MCF 10A (cell line): ENCODE measurements around the gene IRAK3. TPM values are rescaled to one million over a fixed set of nuclear protein-coding genes. Genes with fewer than 3 reads are reported as not detected.
A peak's percentile ranks its signal among the peaks of the same experiment; 100 is the strongest.

Experiments used
- Bru-seq: library from RNA; stranded (reverse); fragments of 400-500 nt; gene quantifications from one replicate; lab custom pipeline; 2021; lab: Mats Ljungman, UMichigan
- BruChase-seq, 2 experiments: library from RNA; stranded (reverse); fragments of 400-500 nt; gene quantifications; one replicate each; lab custom pipeline; 2021; lab: Mats Ljungman, UMichigan
- BruUV-seq: library from RNA; stranded (reverse); fragments of 400-500 nt; replicated peaks from 2 replicates; lab custom pipeline; 2021; lab: Mats Ljungman, UMichigan
- CTCF ChIA-PET: fragments of 300-600 bp; sonication (Branson Sonifier 250); formaldehyde crosslinking; extraction: SDS; loops from one replicate; lab custom pipeline; 2021; ENCODE audit warnings: antibody characterized with exemption, inconsistent platforms; lab: Yijun Ruan, JAX
- POLR2A ChIA-PET: fragments of 300-600, 350-650 bp; sonication (Branson Sonifier 250); formaldehyde crosslinking; extraction: SDS; loops from one replicate; lab custom pipeline; 2020; ENCODE audit warnings: antibody characterized with exemption, inconsistent platforms; lab: Yijun Ruan, JAX
- DNase-seq: peaks from one replicate; pipeline ENCODE4 v3.0.0-alpha.2; 2018; ENCODE audit not compliant: unreplicated experiment
- H3K27ac Mint-ChIP-seq: one replicate; pipeline ENCODE4 v1.8.0; 2022; ENCODE audit warnings: mild to moderate bottlenecking, low read depth, mixed read lengths; ENCODE audit not compliant: unreplicated experiment
- H3K27me3 Mint-ChIP-seq: one replicate; pipeline ENCODE4 v1.8.0; 2022; ENCODE audit warnings: mixed read lengths; ENCODE audit not compliant: insufficient read depth, unreplicated experiment
- H3K36me3 Mint-ChIP-seq: one replicate; pipeline ENCODE4 v1.8.0; 2022; ENCODE audit warnings: mild to moderate bottlenecking, moderate library complexity, mixed read lengths; ENCODE audit not compliant: insufficient read depth, unreplicated experiment
- H3K4me1 Mint-ChIP-seq: one replicate; pipeline ENCODE4 v1.8.0; 2022; ENCODE audit warnings: mixed read lengths; ENCODE audit not compliant: insufficient read depth, unreplicated experiment
- H3K4me3 Mint-ChIP-seq: one replicate; pipeline ENCODE4 v1.8.0; 2022; ENCODE audit warnings: mild to moderate bottlenecking, moderate library complexity, mixed read lengths; ENCODE audit not compliant: unreplicated experiment
- H3K9me3 Mint-ChIP-seq: one replicate; pipeline ENCODE4 v1.8.0; 2022; ENCODE audit warnings: mixed read lengths; ENCODE audit not compliant: unreplicated experiment
- CTCF ChIP-seq: fragments of 200-600 bp; IDR thresholded peaks from one replicate; pipeline ENCODE4 v1.8.0; 2022; ENCODE audit warnings: antibody characterized with exemption, mild to moderate bottlenecking; ENCODE audit not compliant: unreplicated experiment
- intact Hi-C: fragments of 100-400 bp; cut with micrococcal nuclease; formaldehyde crosslinking; loops from 2 replicates; pipeline ENCODE4 v1.14.1; 2022
- long read RNA-seq: library from polyadenylated mRNA; stranded (forward); transcript quantifications from one replicate; pipeline ENCODE4 v2.0.0, GENCODE V29; 2022
- total RNA-seq: library from RNA; stranded (reverse); gene quantifications from 2 replicates; pipeline ENCODE4 v1.2.3, GENCODE V29; 2022

Gene IRAK3
- 0.05 TPM in 1 of 2 replicates, not detected in the other for total RNA-seq
- Bru-seq, nascent RNA, result percentile 13 among the genes with signal in this experiment
- BruChase-seq, experiment 1, labeled RNA remaining after a 6-hour chase, result percentile 13 among the genes with signal in this experiment
- percentile 14 among the genes with signal in this experiment for BruChase-seq, experiment 2, labeled RNA remaining after a 2-hour chase
- long read RNA-seq, partial matches to known transcripts, result 0 of 1 reads
- long read RNA-seq, other reads (novel, unspliced or antisense), result 1 of 1 reads

- Mint-ChIP-seq H3K27ac (no peak within 1 kb of the TSS), H3K27me3 (peaks cover 30% of the 10 kb centered on the region), H3K9me3 (peaks cover 10% of the 10 kb centered on the region), H3K4me1 (no peaks in the 10 kb centered on the region), H3K36me3 (no peaks in the 10 kb centered on the region), H3K4me3 (no peak within 1 kb of the TSS)
- DNase-seq, result no peak
- BruUV-seq, result no TSS peak
- intact Hi-C loops, result no loop called here
- ChIA-PET POLR2A (no interaction called here), CTCF (no interaction called here)
- no peak for TF ChIP-seq CTCF
Measured at GRCh38 chr12:66188584-66189485, at the start of gene IRAK3. IRAK3 (plus strand) TSS chr12:66189214; CDS start chr12:66189300, 86 bp downstream.

GRCh38 chr12:66139328-66139727 lies 49.7 kb upstream of the IRAK3 start:
- intact Hi-C loops, result no loop called here
- BruUV-seq, result no TSS peak
- DNase-seq, result no peak
- no peak for TF ChIP-seq CTCF
- Mint-ChIP-seq H3K36me3 (peaks cover 58% of the 10 kb centered on the region), H3K9me3 (peaks cover 14% of the 10 kb centered on the region), H3K27me3 (no peaks in the 10 kb centered on the region), H3K4me3 (no peak overlapping the region), H3K4me1 (no peaks in the 10 kb centered on the region), H3K27ac (no peak overlapping the region)
- ChIA-PET POLR2A (interaction anchor here (1.7 kb wide), 2 partner anchors 9 to 30 kb away, joined by 5 to 11 read pairs; partner anchors contain the start of gene LLPH), CTCF (interaction anchor here (0.6 to 1.8 kb wide), 2 partner anchors 555 to 929 kb away, joined by 3 to 4 read pairs; no protein-coding TSS in a partner anchor)

- DNase-seq, result no peak
- no peak for TF ChIP-seq CTCF
- ChIA-PET CTCF (interaction anchor here (0.6 to 1.8 kb wide), 2 partner anchors 554 to 1729 kb away, joined by 4 read pairs; no protein-coding TSS in a partner anchor), POLR2A (interaction anchor here (0.7 to 2.7 kb wide), 2 partner anchors 9 to 28 kb away, joined by 3 to 13 read pairs; partner anchors contain the start of gene LLPH)
- BruUV-seq, result no TSS peak
- H3K9me3 Mint-ChIP-seq, result peaks cover 14% of the 10 kb centered on the region
- peaks cover 67% of the 10 kb centered on the region for H3K36me3 Mint-ChIP-seq
- no peak overlapping the region for H3K4me3 Mint-ChIP-seq
- H3K27ac Mint-ChIP-seq, result no peak overlapping the region
- H3K4me1 Mint-ChIP-seq, result peaks cover 8% of the 10 kb centered on the region
- intact Hi-C loops, result no loop called here
- H3K27me3 Mint-ChIP-seq, result no peaks in the 10 kb centered on the region
Measured at GRCh38 chr12:66140731-66141130, 48.3 kb upstream of the IRAK3 start.
